GM18909 (cell line): Measurements from ENCODE around the gene TBC1D9.

Experiments used
- ATAC-seq: cut with Tn5 transposase; IDR thresholded peaks from one replicate; pipeline ENCODE4 v1.9.1; 2021; ENCODE audit warnings: mild to moderate bottlenecking; ENCODE audit not compliant: unreplicated experiment, poor library complexity

The TBC1D9 gene

GRCh38 chr4:140701071-140701470 lies 55.1 kb downstream of the TBC1D9 start:
- no peak for ATAC-seq

GRCh38 chr4:140697709-140698560 lies 58.2 kb downstream of the TBC1D9 start:
- no peak for ATAC-seq

- no peak for ATAC-seq
Measured at GRCh38 chr4:140695483-140695882, 60.7 kb downstream of the TBC1D9 start.

- ATAC-seq: no peak
Measured at GRCh38 chr4:140693562-140693961, 62.6 kb downstream of the TBC1D9 start.

GRCh38 chr4:140691369-140691768 lies 64.8 kb downstream of the TBC1D9 start:
- ATAC-seq: no peak

GRCh38 chr4:140690093-140690492 lies 66.1 kb downstream of the TBC1D9 start:
- no peak for ATAC-seq

GRCh38 chr4:140689623-140690022 lies 66.6 kb downstream of the TBC1D9 start:
- no peak for ATAC-seq

- no peak for ATAC-seq
Measured at GRCh38 chr4:140688711-140689598, 67.2 kb downstream of the TBC1D9 start.

GRCh38 chr4:140686796-140687195 lies 69.4 kb downstream of the TBC1D9 start:
- no peak for ATAC-seq

- no peak for ATAC-seq
Measured at GRCh38 chr4:140684314-140684713, 71.9 kb downstream of the TBC1D9 start.

- ATAC-seq: no peak
Measured at GRCh38 chr4:140681201-140681600, 75.0 kb downstream of the TBC1D9 start.

- no peak for ATAC-seq
Measured at GRCh38 chr4:140680686-140681085, 75.5 kb downstream of the TBC1D9 start.

- no peak for ATAC-seq
Measured at GRCh38 chr4:140679576-140679975, 76.6 kb downstream of the TBC1D9 start.

- ATAC-seq: no peak
Measured at GRCh38 chr4:140675599-140676231, 80.5 kb downstream of the TBC1D9 start.

GRCh38 chr4:140673729-140674128 lies 82.5 kb downstream of the TBC1D9 start:
- no peak for ATAC-seq

- no peak for ATAC-seq
Measured at GRCh38 chr4:140672416-140672815, 83.8 kb downstream of the TBC1D9 start.

GRCh38 chr4:140668111-140668510 lies 88.1 kb downstream of the TBC1D9 start:
- no peak for ATAC-seq

GRCh38 chr4:140666889-140667614 lies 89.1 kb downstream of the TBC1D9 start:
- ATAC-seq: no peak

GRCh38 chr4:140662082-140662869 lies 93.9 kb downstream of the TBC1D9 start:
- no peak for ATAC-seq
